C1 segment of cervical spinal cord (tissue), 14 donors: Measurements from ENCODE around the gene RNF213.

Experiments
- DNase-seq, 14 donors: peaks; one replicate each; lab custom pipeline; 2025; lab: John Stamatoyannopoulos, UW

Gene RNF213

DNA sequence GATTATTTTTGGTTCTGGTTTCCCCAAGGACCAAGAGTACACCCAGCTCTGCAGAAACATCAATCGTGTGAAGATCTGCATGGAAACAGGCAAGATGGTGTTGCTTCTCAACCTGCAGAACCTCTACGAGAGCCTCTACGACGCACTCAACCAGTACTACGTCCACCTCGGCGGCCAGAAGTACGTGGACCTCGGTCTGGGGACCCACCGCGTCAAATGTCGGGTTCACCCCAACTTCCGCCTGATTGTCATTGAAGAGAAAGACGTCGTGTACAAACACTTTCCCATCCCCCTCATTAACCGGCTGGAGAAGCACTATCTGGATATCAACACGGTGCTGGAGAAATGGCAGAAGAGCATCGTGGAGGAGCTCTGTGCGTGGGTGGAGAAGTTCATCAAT is 86.9 kb downstream of the RNF213 start:
- no peak for DNase-seq

DNA sequence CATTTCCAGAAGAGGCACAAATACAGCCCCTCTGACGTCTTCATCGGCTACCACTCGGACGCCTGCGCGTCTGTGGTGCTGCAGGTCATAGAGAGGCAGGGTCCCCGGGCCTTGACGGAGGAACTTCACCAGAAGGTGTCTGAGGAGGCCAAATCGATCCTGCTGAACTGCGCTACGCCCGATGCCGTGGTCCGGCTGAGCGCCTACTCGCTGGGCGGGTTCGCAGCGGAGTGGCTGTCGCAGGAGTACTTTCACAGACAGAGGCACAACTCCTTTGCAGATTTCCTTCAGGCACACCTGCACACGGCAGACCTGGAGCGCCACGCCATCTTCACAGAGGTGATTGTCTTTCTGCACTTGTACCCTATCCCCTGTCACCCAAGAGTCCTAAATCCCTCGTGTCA is 87.3 kb downstream of the RNF213 start:
- DNase-seq = no peak

DNA sequence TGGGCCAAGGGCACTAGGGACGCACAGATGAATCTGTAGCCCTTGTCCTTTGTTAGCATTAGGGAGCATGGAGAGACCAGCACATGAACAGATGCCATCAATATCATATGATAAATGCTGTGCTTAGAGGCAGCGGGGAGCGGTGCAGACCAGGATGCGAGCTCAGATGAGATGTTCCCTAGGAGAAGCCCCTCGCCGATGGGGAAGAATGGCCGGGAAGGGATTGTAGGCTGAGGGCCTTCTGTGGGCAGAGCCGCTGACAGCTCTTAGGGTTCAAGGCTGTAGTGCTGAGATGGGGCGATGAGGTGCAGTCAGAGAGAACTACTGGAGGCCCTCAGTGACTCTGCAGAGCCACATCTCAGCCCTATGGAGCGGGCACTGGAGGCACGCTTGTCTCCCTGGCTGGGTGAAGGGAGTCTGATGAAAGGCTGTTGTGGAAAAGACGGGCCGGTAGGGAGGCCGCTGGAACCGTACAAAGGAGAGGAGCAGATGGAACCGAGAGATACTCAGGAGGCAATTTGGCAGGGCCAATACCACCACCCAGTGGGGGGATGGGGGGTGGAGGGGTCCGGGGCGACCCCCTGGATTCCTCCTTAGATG is 88.0 kb downstream of the RNF213 start:
- DNase-seq = no peak

DNA sequence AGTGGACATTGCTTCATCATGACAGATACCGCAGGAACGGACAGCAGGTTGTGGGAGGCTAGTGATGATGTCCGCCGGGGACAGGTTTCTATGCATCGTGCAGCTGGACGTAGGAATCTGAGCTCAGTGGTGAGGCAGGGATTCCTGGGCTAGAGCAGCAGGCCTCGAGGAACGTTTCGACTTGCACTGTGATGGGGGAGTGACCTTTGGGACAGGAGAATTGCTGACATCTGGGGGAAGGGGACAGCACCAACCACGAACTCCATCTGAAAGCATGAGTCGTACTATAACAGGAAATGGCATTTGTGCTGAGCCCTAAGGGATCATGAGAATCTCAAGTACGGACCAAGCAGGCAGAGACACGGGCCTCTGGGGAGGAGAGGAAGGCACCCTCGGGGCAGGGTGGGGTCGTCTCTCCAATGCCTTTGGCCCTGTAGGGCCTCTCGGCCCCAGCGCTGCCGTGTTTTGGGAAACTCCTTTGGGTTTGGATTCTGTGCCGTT is 88.5 kb downstream of the RNF213 start:
- DNase-seq = no peak

DNA sequence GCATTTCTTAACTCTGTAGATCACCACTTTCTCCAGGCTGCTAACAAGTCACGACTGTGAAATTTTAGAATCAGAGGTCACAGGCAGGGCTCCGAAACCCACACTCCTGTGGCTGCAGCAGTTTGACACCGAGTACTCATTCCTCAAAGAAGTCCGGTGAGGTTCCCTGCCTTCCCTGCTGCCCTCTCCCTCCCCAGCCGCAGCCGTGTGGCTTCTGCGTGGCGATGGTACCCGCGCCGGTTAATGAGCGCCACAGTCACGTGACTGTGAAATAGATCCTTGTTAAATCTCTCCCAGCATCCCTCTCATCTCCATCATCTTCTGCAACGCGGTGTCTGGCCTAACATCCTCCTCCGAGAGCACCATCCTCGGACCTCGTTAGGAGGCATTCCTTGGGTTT is 89.1 kb downstream of the RNF213 start:
- DNase-seq = no peak

DNA sequence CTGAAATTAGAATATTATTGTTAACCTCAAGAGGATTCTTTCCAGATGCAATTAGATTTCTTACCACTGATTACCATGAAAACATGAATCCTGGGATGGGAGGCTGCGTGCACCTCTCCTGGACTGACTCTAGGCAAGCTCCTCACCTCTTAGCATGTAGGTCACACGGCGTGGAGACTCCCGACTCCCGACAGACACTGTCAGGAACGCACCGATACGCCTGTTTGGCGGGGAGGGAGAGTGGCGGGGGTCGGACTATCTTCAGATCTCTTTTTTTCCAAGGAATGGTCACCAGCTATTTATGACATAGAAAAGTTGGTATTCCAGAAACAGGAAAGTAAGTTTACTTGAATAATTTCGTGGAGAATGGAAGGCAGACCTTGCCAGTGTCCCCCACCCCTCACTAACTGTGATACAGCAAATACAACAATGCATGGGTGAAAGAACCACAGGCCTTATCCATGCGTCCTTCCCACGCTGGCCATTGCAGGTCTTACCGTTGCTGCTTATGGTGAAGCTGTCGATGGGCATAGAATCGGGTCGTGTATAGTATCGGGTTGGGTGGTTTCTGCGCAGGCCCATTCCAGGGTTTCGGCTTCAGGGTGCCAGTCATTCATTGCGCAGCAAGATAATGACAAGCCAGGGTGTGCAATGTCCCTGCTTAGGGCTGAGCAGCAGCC is 91.7 kb downstream of the RNF213 start:
- DNase-seq = no peak

DNA sequence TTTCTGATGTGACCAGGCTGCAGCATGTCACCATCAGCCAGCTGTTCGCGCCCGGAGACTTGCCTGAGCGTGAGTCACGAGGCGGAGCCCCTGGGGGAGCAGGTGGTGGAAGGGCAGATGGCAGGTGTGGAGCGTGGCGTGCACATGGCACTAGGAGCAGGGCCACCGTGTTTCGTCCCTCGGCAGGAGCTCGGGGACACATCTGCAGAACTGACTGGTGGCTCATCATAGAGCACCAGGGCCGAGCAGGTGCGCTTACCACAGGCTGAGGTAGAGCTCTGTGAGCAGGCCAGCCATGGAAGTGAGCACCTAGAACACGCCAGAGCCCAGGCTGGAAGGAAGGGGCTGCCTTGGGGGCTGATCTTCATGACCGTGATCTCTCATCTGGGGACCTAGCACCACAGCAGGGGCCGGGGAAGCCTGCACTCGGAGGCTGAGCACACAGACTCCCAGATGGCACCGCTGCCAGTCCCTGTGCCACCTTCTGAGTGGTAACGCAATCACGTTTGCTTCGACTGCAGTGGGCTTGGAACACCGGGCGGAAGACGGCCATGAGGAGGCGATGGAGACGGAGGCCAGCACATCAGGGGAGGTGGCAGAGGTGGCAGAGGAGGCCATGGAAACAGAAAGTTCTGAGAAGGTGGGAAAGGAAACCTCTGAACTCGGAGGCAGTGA is 92.5 kb downstream of the RNF213 start:
- DNase-seq = no peak

DNA sequence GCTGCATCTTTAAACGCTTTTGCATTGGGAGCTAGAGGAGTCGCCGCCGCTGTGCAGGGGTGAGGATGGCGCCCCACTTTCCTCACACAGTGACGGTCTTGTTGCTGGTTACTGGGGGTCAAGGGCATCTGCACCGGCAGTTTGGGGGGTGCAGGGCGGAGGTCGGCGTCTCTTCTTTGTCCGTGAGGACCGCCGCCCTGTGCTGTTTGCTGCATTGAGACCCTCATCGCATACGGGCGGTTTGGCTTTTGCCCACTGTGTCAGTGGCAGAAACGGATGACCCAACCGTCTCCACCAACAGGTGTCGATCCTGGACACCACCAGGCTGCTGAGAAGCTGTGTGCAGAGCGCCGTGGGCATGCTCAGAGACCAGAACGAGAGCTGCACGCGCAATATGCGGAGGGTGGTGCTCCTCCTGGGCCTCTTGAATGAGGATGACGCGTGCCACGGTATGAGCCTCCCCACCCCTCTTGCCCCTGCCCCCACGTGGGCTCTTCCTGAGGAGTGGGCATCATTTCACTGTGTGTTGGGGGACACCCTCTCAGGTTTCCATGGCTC is 93.1 kb downstream of the RNF213 start:
- no peak for DNase-seq

DNA sequence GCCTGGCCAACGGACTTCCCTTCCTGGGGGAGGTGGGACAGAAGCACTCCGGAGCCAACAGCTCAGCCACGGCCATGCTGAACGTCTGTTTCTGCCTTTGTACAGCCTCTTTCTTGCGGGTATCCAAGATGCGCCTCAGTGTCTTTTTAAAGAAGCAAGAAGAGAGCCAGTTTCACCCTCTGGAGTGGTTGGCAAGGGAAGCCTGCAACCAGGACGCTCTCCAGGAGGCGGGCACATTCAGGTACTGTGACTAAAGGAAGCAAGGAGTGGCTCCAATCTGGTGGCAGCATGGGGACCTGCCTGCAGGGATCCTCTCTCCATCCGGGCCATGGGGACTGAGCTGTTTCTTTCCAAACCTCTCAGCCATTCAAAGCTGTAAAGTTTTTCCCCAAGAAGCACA is 93.7 kb downstream of the RNF213 start:
- DNase-seq = no peak

DNA sequence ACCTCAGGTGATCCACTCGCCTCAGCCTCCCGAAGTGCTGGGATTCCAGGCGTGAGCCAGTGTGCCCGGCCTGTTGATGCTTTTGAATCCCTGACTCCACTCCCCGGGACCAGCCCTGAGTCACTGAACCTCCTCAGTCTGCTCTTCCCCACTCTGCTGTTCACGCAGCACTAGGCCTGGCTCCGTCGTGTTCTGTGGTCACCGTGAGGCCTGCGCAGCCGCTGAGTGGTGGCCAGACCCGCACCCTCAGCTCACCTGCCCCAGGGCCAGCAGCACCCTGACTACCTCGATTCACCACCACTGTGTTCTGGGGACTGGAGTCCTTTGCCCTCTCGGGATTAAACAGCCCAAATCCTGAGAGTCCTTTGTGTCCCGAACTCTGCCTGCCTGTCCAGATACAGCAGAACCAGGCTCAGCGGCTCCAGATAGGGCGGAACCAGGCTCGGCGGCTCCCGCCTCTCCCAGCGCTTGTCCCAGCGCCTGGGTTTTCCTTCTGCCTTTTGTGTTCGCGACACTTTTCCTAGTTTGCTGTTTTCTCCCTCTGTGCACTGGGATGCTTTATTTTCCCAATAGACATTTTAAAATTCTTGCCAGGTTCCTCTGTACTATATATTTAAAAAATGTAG is 95.7 kb downstream of the RNF213 start:
- no peak for DNase-seq

DNA sequence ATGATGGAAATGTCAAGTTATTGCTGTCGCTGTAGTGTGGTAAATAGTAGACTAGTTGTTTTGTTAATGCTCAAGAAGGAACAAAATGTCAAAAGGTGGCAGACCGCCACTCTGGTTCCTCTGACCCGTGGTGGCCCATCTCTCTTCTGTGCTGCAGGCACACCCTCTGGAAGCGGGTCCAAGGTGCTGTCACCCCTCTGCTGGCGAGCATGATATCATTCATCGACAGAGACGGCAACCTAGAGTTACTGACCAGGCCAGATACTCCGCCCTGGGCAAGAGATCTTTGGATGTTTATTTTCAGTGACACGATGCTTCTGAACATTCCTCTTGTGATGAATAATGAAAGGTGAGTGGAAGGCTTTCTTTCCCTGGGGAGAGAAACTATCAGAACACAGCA is 97.5 kb downstream of the RNF213 start:
- DNase-seq = no peak

DNA sequence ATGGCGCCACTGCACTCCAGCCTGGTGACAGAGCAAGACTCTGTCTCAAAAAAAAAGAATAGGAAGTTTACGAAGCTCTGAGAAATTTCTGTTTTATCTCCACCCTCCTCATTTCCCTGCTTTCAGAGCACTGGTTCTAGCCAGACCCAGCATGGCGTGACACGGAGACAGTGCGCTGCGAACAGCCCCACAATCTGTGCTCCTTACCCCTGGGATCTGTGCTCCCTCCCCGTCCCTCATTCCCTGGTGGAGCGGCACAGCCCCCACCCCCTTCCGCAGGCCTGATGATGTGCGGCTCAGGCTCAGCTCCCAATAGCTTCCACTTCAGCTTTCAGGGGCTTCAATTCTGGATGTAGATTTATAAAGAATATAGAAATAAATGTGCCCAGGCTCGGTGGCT is 98.2 kb downstream of the RNF213 start:
- no peak for DNase-seq

DNA sequence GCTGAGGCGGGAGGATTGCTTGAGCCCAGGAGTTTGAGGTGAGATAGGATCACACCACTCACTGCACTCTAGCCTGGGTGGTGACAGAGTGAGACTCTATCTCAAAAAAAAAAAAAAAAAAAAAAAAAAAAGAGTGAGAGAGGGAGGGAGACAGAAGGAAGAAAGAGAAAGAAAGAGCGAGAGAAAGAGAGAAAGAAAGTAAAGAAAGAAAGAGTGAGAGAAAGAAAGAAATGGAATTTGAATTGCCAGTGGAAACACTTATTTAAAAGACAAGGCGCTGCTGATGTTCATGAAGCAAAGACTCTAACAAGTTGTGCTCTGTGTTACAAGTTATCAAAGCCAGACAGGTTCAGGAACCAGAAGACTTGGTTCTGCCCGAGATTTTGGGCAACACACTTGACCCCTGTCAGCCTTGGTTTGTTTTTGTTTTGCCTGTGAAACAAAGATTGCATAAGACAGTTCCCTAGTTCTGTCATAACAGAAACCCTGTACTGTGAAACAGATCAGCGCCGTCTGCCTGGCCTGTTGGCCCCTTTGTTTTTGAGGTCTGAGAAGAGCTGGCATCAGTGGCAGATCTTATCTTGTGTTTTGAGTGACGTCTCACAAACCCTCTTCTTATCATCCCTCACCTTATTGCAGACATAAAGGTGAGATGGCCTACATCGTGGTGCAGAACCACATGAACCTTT is 98.9 kb downstream of the RNF213 start:
- no peak for DNase-seq

DNA sequence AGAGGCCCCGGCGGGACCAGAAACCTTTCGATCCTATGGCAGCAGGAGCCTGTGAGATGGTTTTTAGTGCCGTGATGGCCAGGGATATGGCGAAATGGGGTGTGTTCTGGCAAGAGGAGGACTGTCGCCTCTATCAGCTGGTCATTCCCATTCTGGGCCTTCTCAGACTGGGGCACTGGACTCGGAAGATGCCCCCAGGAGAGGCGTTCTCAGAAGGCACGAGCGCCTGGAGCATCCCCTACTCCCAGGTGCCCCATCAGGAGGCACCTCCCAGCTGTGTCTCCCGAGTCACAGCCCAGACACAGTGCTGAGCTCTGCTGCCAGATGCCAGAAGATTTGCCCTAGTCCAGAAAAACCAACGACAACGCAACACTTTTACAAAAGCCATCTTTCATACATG is 99.7 kb downstream of the RNF213 start:
- DNase-seq = no peak

DNA sequence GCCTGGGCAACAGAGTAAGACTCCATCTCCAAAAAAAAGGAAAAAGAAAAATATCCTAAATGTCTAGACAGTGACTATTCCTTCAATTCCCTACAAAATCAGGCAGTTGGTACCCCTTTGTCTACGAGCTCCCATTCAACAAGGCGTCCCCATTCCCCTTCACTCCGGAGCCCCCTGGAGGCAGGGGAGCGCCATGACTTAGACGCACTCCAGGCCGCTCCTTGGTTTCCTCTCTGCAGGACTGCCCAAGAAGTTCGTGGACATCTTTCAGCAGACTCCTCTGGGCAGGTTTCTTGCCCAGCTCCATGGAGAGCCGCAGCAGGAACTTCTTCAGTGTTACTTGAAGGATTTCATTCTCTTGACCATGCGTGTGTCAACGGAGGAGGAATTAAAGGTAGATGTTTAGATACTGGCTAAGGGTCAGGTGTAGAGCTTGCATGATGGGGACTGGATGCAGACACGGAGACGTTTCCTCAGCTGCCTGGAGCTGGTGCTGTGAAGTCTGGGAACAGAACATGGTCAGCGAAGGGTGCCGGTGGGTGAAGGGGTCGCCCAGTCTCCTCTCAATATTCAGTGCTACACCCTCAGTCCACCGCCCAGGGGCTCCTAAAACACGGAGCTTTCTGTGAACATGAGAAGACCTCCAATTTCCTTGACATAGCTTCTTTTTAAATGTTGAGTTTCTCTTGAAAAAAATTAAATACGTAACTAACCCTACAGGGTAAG is 101.0 kb downstream of the RNF213 start:
- no peak for DNase-seq

DNA sequence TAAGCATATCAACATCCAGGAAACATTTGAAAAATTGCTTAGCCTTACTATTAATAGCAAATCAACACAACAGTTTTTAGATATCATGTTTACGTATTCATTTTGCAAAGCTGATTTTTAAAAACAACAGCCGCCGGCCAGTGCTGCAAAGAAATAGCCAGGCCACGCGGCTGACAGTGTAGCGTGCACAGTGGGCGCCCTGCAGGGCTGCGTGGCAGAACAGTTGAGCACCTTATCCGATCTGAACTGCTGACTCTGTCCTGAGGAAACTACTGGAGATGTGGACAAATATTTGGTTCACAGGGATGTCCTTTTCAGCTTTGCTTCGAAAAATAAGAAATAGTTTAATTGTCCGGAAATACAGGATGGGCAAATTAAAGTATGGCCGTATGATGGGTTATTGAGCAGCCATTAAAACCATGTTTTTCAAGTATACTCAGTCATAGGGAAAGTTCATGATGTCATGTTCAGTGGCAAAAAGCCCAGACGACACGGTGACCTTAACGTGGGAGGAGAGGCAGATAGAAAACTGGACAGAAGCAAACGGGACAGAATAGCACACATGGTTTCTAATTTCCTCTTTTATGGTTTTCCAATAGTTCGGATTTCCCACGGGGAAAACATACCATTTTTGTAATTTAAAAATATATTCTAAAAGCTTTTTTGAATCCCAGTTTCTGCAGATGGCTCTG is 101.9 kb downstream of the RNF213 start:
- DNase-seq = no peak

DNA sequence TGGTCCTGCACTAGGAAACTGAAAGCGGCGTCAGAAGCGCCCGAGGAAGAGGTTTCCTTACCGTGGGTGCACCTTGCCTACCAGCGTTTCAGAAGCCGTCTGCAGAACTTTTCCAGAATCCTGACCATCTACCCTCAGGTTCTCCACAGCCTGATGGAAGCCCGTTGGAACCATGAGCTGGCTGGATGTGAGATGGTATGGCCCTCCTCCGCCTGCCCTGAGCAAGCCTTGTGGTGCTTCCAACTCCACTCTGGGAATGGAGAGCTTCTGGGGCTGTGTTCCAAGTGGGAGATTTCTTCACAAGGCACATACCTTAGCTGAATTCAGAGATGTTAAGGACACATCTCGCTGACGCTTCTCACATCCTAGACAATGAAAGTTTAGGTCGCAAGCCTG is 102.5 kb downstream of the RNF213 start:
- no peak for DNase-seq

DNA sequence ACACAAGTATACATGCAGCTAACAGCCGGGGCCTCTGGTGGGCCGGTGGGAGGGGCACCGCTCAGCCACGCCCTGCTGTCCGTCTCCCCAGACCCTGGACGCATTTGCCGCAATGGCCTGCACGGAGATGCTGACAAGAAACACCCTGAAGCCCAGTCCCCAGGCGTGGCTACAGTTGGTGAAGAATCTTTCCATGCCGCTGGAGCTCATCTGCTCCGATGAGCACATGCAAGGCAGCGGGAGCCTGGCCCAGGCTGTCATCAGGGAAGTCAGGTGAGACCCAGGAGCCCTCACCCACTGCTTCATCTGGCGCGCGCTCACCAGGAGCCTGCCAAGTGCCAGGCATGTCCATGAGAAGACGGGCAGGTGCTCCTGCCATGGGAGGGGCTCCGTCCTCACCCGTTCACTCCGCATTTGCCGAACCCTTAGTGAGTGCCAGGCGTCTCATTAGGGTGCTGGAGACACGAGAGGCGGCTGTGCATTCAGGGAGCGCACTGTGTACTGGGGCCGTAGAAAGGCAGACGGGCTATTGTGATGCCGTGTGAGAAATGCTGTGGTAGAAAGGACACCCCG is 103.0 kb downstream of the RNF213 start:
- no peak for DNase-seq

DNA sequence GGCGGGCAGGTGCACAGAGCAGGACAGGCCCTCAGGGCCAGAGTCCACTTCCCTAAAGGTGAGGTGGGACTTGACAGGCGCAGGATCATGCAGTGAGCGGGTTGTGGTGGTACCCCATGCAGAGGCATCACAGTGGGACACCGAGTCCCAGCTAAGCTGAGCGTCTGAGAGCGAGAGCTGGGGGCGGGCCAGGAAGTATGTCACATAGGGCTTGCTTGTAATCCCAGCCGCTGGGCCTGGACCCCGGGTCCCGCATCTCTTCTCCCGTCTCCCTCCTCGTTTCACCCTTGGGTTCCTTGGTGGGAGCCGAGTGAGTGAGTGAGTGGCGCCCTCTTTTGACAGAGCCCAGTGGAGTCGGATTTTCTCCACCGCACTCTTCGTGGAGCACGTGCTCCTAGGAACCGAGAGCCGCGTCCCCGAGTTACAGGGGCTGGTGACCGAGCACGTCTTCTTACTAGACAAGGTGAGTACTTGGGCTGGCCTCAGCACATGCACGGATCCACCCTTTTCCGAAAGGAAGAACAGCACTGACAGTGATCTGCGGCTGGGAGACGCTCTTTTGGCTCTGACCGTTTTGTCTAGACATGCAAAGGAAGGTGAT is 103.5 kb downstream of the RNF213 start:
- no peak for DNase-seq
